Neural cell (in vitro differentiated cells): ENCODE measurements around the gene HOXA5. TPM values are rescaled to one million over a fixed set of nuclear protein-coding genes. Genes with fewer than 3 reads are reported as not detected.

Source experiments
- H2AFZ ChIP-seq: fragments of 200-600, 300-800 bp; sonication (generic), shearing (Covaris generic); 2 replicates; pipeline ENCODE4 v1.6.0; 2014; ENCODE audit warnings: low read depth, mild to moderate bottlenecking, antibody characterized with exemption, low read length, moderate library complexity
- H3F3A ChIP-seq: fragments of 200-600 bp; shearing (Covaris generic); 2 replicates; pipeline ENCODE4 v1.6.1; 2016; ENCODE audit warnings: mild to moderate bottlenecking, moderate library complexity, mixed read lengths, antibody characterized with exemption, low read length; ENCODE audit not compliant: insufficient read depth, poor library complexity, severe bottlenecking
- H3K27ac ChIP-seq: fragments of 200-600, 300-800 bp; sonication (generic), shearing (Covaris generic); 2 replicates; pipeline ENCODE4 v1.5.1; 2014; ENCODE audit warnings: mild to moderate bottlenecking, low read length, moderate library complexity
- H3K27me3 ChIP-seq: fragments of 300-800, 200-600 bp; sonication (generic), shearing (Covaris generic); 2 replicates; pipeline ENCODE4 v1.6.0; 2014; ENCODE audit warnings: mild to moderate bottlenecking, low read depth, low read length, moderate library complexity; ENCODE audit not compliant: insufficient read depth
- H3K36me3 ChIP-seq: fragments of 300-800, 200-600 bp; sonication (generic), shearing (Covaris generic); 2 replicates; pipeline ENCODE4 v1.5.1; 2014; ENCODE audit warnings: mild to moderate bottlenecking, antibody characterized with exemption, low read length, moderate library complexity; ENCODE audit not compliant: insufficient read depth
- H3K4me2 ChIP-seq: fragments of 300-800, 200-600 bp; sonication (generic), shearing (Covaris generic); 2 replicates; pipeline ENCODE4 v1.6.0; 2014; ENCODE audit warnings: mild to moderate bottlenecking, low read length
- H3K4me3 ChIP-seq: fragments of 300-800, 200-600 bp; sonication (generic), shearing (Covaris generic); 2 replicates; pipeline ENCODE4 v1.5.1; 2014; ENCODE audit warnings: mild to moderate bottlenecking, low read length, moderate library complexity
- H3K79me2 ChIP-seq: fragments of 200-600 bp; shearing (Covaris generic); replicated peaks from 2 replicates; pipeline ENCODE4 v1.6.0; 2014; ENCODE audit warnings: mild to moderate bottlenecking, low read length, moderate library complexity; ENCODE audit not compliant: insufficient read depth
- H3K9ac ChIP-seq: fragments of 300-800, 200-600 bp; sonication (generic), shearing (Covaris generic); 2 replicates; pipeline ENCODE4 v1.6.1; 2016; ENCODE audit warnings: mild to moderate bottlenecking, low read length, mixed read lengths
- H3K9me2 ChIP-seq: fragments of 200-600 bp; shearing (Covaris generic); 2 replicates; pipeline ENCODE4 v1.6.1; 2016; ENCODE audit warnings: mild to moderate bottlenecking, low read length, mixed read lengths; ENCODE audit not compliant: insufficient read depth
- H3K9me3 ChIP-seq: fragments of 200-600, 300-800 bp; sonication (generic), shearing (Covaris generic); 2 replicates; pipeline ENCODE4 v1.6.1; 2016; ENCODE audit warnings: mild to moderate bottlenecking, mixed run types, low read length, moderate library complexity, mixed read lengths
- H4K20me1 ChIP-seq: fragments of 200-600 bp; shearing (Covaris generic); 2 replicates; pipeline ENCODE4 v1.6.1; 2016; ENCODE audit warnings: mild to moderate bottlenecking, mixed run types; ENCODE audit not compliant: insufficient read depth
- CTCF ChIP-seq: fragments of 450-650 bp; IDR thresholded peaks from 2 replicates; pipeline ENCODE4 v1.5.1; 2014; ENCODE audit warnings: antibody characterized with exemption, mild to moderate bottlenecking, moderate library complexity; ENCODE audit not compliant: poor library complexity, severe bottlenecking
- EP300 ChIP-seq: fragments of 450-650 bp; conservative IDR thresholded peaks from 2 replicates; pipeline ENCODE4 v1.6.1; 2014; ENCODE audit warnings: antibody characterized with exemption, mild to moderate bottlenecking, moderate library complexity; ENCODE audit not compliant: poor library complexity, severe bottlenecking
- EZH2 ChIP-seq: fragments of 200-600, 300-800 bp; shearing (Covaris generic), sonication (generic); IDR thresholded peaks from 2 replicates; pipeline ENCODE4 v1.6.1; 2014; ENCODE audit warnings: antibody characterized with exemption, low read length, borderline replicate concordance, mild to moderate bottlenecking; ENCODE audit not compliant: insufficient read depth, poor library complexity, severe bottlenecking
- POLR2AphosphoS5 ChIP-seq: IDR thresholded peaks from 2 replicates; pipeline ENCODE4 v1.6.1; 2012
- RAD21 ChIP-seq: fragments of 450-650 bp; conservative IDR thresholded peaks from 2 replicates; pipeline ENCODE4 v1.6.1; 2014; ENCODE audit warnings: antibody characterized with exemption, mild to moderate bottlenecking, moderate library complexity
- REST ChIP-seq: IDR thresholded peaks from 2 replicates; pipeline ENCODE4 v1.6.1; 2012; ENCODE audit warnings: borderline replicate concordance
- TAF1 ChIP-seq: IDR thresholded peaks from 2 replicates; pipeline ENCODE4 v1.6.1; 2012; ENCODE audit warnings: low read depth
- polyA plus RNA-seq: library from polyadenylated mRNA; depleted of rRNA; stranded (reverse); fragments of >200 nt; gene quantifications from 2 replicates; pipeline ENCODE4 v1.2.3, GENCODE V29; 2014

HOXA5 gene
- polyA plus RNA-seq, 1 donor from 2014 or later = not detected

- H3K4me3 ChIP-seq = no peak overlapping the region
- H3K4me2 ChIP-seq = no peak overlapping the region
- TF ChIP-seq CTCF (no peak), POLR2AphosphoS5 (no peak), EZH2 (no peak), TAF1 (no peak), RAD21 (no peak)
- H3K9me3 ChIP-seq = peaks cover 16% of the 10 kb centered on the region
- H2AFZ ChIP-seq = no peak overlapping the region
- no peaks in the 10 kb centered on the region for H3K79me2 ChIP-seq
- no peak overlapping the region for H3K27ac ChIP-seq
- H3F3A ChIP-seq = no peaks in the 10 kb centered on the region
- no peaks in the 10 kb centered on the region for H3K9me2 ChIP-seq
- H3K27me3 ChIP-seq = peaks cover 98% of the 10 kb centered on the region
- no peak overlapping the region for H3K9ac ChIP-seq
- no peaks in the 10 kb centered on the region for H3K36me3 ChIP-seq
- no peaks in the 10 kb centered on the region for H4K20me1 ChIP-seq
These were observed 11.3 kb downstream of the HOXA5 start for GRCh38 chr7:27132214-27132613.

- Histone ChIP-seq H3K9ac (no peak overlapping the region), H3K9me3 (peaks cover 16% of the 10 kb centered on the region), H3K79me2 (no peaks in the 10 kb centered on the region), H3K27me3 (peaks cover 98% of the 10 kb centered on the region), H3K4me3 (peak overlapping the region; percentile 62), H3K27ac (no peak overlapping the region), H3F3A (no peaks in the 10 kb centered on the region), H4K20me1 (no peaks in the 10 kb centered on the region), H3K36me3 (no peaks in the 10 kb centered on the region), H2AFZ (no peak overlapping the region), H3K9me2 (no peaks in the 10 kb centered on the region), H3K4me2 (no peak overlapping the region)
- TF ChIP-seq REST (no peak), RAD21 (no peak), EP300 (no peak), TAF1 (no peak), CTCF (no peak)
These were observed 12.1 kb downstream of the HOXA5 start for GRCh38 chr7:27131390-27131819.
